GM18517 (cell line): Measurements from ENCODE around the gene IGFALS.
A peak's percentile ranks its signal among the peaks of the same experiment; 100 is the strongest.

Experiments used
- ATAC-seq: cut with Tn5 transposase; IDR thresholded peaks from one replicate; pipeline ENCODE4 v1.9.1; 2021; ENCODE audit warnings: mild to moderate bottlenecking, moderate library complexity; ENCODE audit not compliant: unreplicated experiment

The IGFALS gene

GRCh38 chr16:1777375-1778199 is 15.9 kb downstream of the IGFALS start:
- no peak for ATAC-seq

- ATAC-seq = no peak
These were observed 16.5 kb downstream of the IGFALS start for GRCh38 chr16:1776991-1777374.

- ATAC-seq = no peak
These were observed 16.9 kb downstream of the IGFALS start for GRCh38 chr16:1776672-1776955.

GRCh38 chr16:1775846-1776671 is 17.4 kb downstream of the IGFALS start:
- no peak for ATAC-seq

- ATAC-seq = no peak
These were observed 18.3 kb downstream of the IGFALS start for GRCh38 chr16:1775006-1775845.

GRCh38 chr16:1774448-1774780 is 19.1 kb downstream of the IGFALS start:
- ATAC-seq = no peak

- no peak for ATAC-seq
These were observed 19.6 kb downstream of the IGFALS start for GRCh38 chr16:1773703-1774447.

- peak; percentile 43 for ATAC-seq
These were observed 20.4 kb downstream of the IGFALS start, which contains the start of gene MRPS34 for GRCh38 chr16:1772908-1773702. TSS of gene MRPS34 (minus strand) at chr16:1773134. CDS start at chr16:1773119, 15 bp downstream.

- peak; percentile 10 for ATAC-seq
These were observed 21.1 kb downstream of the IGFALS start, which contains the start of gene EME2 for GRCh38 chr16:1772362-1772907. TSS of gene EME2 (plus strand) at chr16:1772810. CDS start at chr16:1773228, 418 bp downstream.

GRCh38 chr16:1771864-1772361 is 21.6 kb downstream of the IGFALS start:
- ATAC-seq = no peak

GRCh38 chr16:1771188-1771863 is 22.2 kb downstream of the IGFALS start, which contains the start of gene NME3:
TSS of gene NME3 (minus strand) at chr16:1771543. CDS start at chr16:1771534, 9 bp downstream.
- no peak for ATAC-seq

GRCh38 chr16:1770328-1771187 is 22.9 kb downstream of the IGFALS start:
- no peak for ATAC-seq

- no peak for ATAC-seq
These were observed 23.9 kb downstream of the IGFALS start for GRCh38 chr16:1769402-1770300.

GRCh38 chr16:1768767-1769401 is 24.6 kb downstream of the IGFALS start:
- no peak for ATAC-seq

- ATAC-seq = no peak
These were observed 25.3 kb downstream of the IGFALS start for GRCh38 chr16:1768061-1768766.
